Upper lobe of left lung (tissue), 6 donors: ENCODE results near the gene STH. TPM values are rescaled to one million over a fixed set of nuclear protein-coding genes. Genes with fewer than 3 reads are reported as not detected.

ENCODE experiments used
- ATAC-seq, 2 donors: fragments of 200-7000 bp; cut with Tn5 transposase; one replicate each; pipeline ENCODE4 v1.9.1; 2022; ENCODE audit warnings: mild to moderate bottlenecking in 2 of 2, moderate library complexity in 2 of 2; ENCODE audit not compliant: low FRiP score in 2 of 2
- DNase-seq, 2 donors: peaks; one replicate each; pipeline ENCODE4 v3.0.0-alpha.2; 2019 to 2020
- H3K27ac ChIP-seq, 4 donors: fragments of 200-600 bp; sonication (generic); one replicate each; pipeline ENCODE4 v1.5.1; 2016 to 2019
- H3K27me3 ChIP-seq, 4 donors: fragments of 200-600 bp; sonication (generic); one replicate each; pipeline ENCODE4 v1.5.1; 2017 to 2019
- H3K36me3 ChIP-seq, 4 donors: fragments of 200-600 bp; sonication (generic); one replicate each; pipeline ENCODE4 v1.5.1; 2016 to 2019
- H3K4me1 ChIP-seq, 4 donors: fragments of 200-600 bp; sonication (generic); one replicate each; pipeline ENCODE4 v1.5.1; 2018 to 2019
- H3K4me3 ChIP-seq, 4 donors: fragments of 200-600 bp; sonication (generic); one replicate each; pipeline ENCODE4 v1.5.1; 2017 to 2019; ENCODE audit warnings: mild to moderate bottlenecking in 2 of 4, moderate library complexity in 1 of 4
- H3K9me3 ChIP-seq, 4 donors: fragments of 200-600 bp; sonication (generic); one replicate each; pipeline ENCODE4 v1.5.1; 2018 to 2019
- CTCF ChIP-seq, 6 experiments: fragments of 450-650 bp in 4 of 6; fragments of 200-600 bp in 2 of 6; sonication (generic) in 2 of 6; IDR thresholded peaks; one replicate each; pipeline ENCODE4 v1.5.1; 2016 to 2019; ENCODE audit warnings: antibody characterized with exemption in 6 of 6
- EP300 ChIP-seq, 4 donors: sonication (generic); formaldehyde crosslinking; IDR thresholded peaks; one replicate each; pipeline ENCODE4 v1.5.1; 2017; ENCODE audit warnings: antibody characterized with exemption in 4 of 4, control low read depth in 2 of 4
- POLR2A ChIP-seq, 4 donors: fragments of 450-650 bp; IDR thresholded peaks; one replicate each; pipeline ENCODE4 v1.5.1; 2016 to 2017; ENCODE audit warnings: antibody characterized with exemption in 4 of 4, mild to moderate bottlenecking in 2 of 4
- POLR2AphosphoS5 ChIP-seq, 2 donors: sonication (generic); formaldehyde crosslinking; IDR thresholded peaks; one replicate each; pipeline ENCODE4 v1.5.1; 2017; ENCODE audit warnings: antibody characterized with exemption in 2 of 2
- WGBS, 2 donors: methylation state at CpG; one replicate each; pipeline ENCODE4 v1.1.5; 2017 to 2018; 5-methylcytosine and 5-hydroxymethylcytosine counted together
- total RNA-seq, 6 donors: library from RNA; depleted of rRNA in 4 of 6; stranded (reverse); fragments of >200 nt in 4 of 6; gene quantifications; one replicate each; pipeline versions ENCODE4 v1.1.0 to v1.2.1, GENCODE V29; 2016 to 2021
- donor health status: DM: no; HTN: no; CAD: no; lungs with moderate emphysema.
- donor health status: DM: no; HTN: yes; CAD: no; lungs with severe emphysema.

The STH gene
- total RNA-seq, 6 donors from 2014 or later, result not detected

GRCh38 chr17:46033392-46033791, 34.3 kb downstream of the STH start:
- H3K27me3 ChIP-seq, result no peaks in the 10 kb centered on the region
- WGBS, 2 donors, result 91 to 92% methylated on average over 3 of the region's 3 CpGs
- peaks cover 0 to 6% (median 5%) of the 10 kb centered on the region in 4 donors for H3K4me1 ChIP-seq
- no peaks in the 10 kb centered on the region for H3K9me3 ChIP-seq
- peaks cover 50 to 96% (median 75%) of the 10 kb centered on the region in 4 donors for H3K36me3 ChIP-seq
- DNase-seq (no peak), ATAC-seq (no peak)
- no peak overlapping the region for H3K4me3 ChIP-seq
- TF ChIP-seq POLR2AphosphoS5 (IDR thresholded peaks at IDR 0.05), result no peak
- TF ChIP-seq POLR2A (IDR thresholded peaks at IDR 0.05), result no peak
- no peak for TF ChIP-seq CTCF (IDR thresholded peaks at IDR 0.05)
- TF ChIP-seq EP300 (IDR thresholded peaks at IDR 0.05), result no peak
- H3K27ac ChIP-seq, result no peak overlapping the region

DNA sequence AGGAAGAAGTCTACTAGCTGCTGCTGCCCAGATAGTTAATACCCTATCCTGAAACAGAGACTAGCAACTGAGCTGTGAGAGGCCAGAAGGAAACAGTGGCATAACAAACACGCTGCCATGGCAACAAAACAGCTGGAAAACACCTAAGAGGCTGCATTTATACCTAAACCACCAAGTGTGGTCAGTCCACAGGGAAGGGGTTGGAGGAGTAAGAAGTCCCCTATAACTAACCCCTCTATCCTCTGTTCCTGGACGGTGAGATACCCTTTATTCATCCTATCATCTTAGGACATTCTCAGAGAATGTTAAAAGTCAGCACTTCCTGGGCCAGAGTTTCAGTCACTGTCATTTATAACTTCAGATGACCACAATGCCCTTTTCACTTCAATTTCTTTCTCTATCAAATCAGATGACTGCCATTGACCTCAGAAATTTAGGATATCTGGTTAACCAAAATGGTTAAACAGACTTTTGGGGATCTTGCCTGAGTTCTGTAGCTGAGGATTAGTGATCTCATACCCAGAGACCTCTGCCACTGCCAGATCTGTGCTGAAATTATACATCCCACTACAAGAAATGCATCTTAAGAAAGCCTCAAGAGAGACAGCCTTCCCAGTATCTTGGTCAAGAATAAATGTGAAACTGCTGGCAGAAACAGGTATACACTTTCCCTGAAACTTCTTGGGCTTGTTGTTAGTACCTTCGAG, 36.2 kb downstream of the STH start:
- Histone ChIP-seq H3K36me3 (peaks cover 51 to 100% (median 83%) of the 10 kb centered on the region in 4 donors), H3K4me3 (no peak overlapping the region), H3K27ac (peak overlapping the region in 1 of 4 donors; percentile 27), H3K4me1 (peaks cover 0 to 5% (median 0%) of the 10 kb centered on the region in 4 donors), H3K27me3 (no peaks in the 10 kb centered on the region), H3K9me3 (no peaks in the 10 kb centered on the region)
- DNase-seq (no peak), ATAC-seq (no peak)
- no peak for TF ChIP-seq EP300 (IDR thresholded peaks at IDR 0.05)
- TF ChIP-seq POLR2A (IDR thresholded peaks at IDR 0.05), result no peak
- no peak for TF ChIP-seq POLR2AphosphoS5 (IDR thresholded peaks at IDR 0.05)
- no peak for TF ChIP-seq CTCF (IDR thresholded peaks at IDR 0.05)
- WGBS, 2 donors, result 81 to 90% methylated on average over 3 of the region's 3 CpGs

GRCh38 chr17:46036491-46036890, 37.4 kb downstream of the STH start:
- whole genome bisulfite sequencing, 2 donors, result 94 to 96% methylated on average over 6 of the region's 6 CpGs
- TF ChIP-seq CTCF (IDR thresholded peaks at IDR 0.05) (no peak), POLR2A (IDR thresholded peaks at IDR 0.05) (no peak), EP300 (IDR thresholded peaks at IDR 0.05) (no peak), POLR2AphosphoS5 (IDR thresholded peaks at IDR 0.05) (no peak)
- Histone ChIP-seq H3K4me1 (peaks cover 0 to 5% (median 0%) of the 10 kb centered on the region in 4 donors), H3K9me3 (no peaks in the 10 kb centered on the region), H3K4me3 (no peak overlapping the region), H3K27me3 (no peaks in the 10 kb centered on the region), H3K27ac (no peak overlapping the region), H3K36me3 (peaks cover 42 to 93% (median 73%) of the 10 kb centered on the region in 4 donors)
- DNase-seq, result no peak
- ATAC-seq, result no peak

GRCh38 chr17:46037722-46038255, 38.7 kb downstream of the STH start:
- no peaks in the 10 kb centered on the region for H3K9me3 ChIP-seq
- TF ChIP-seq EP300 (IDR thresholded peaks at IDR 0.05) (no peak), POLR2A (IDR thresholded peaks at IDR 0.05) (no peak), POLR2AphosphoS5 (IDR thresholded peaks at IDR 0.05) (no peak), CTCF (IDR thresholded peaks at IDR 0.05) (no peak)
- WGBS, 2 donors, result 61 to 80% methylated on average over 4 of the region's 4 CpGs
- ATAC-seq (no peak), DNase-seq (no peak)
- no peaks in the 10 kb centered on the region for H3K27me3 ChIP-seq
- H3K36me3 ChIP-seq, result peaks cover 31 to 83% (median 62%) of the 10 kb centered on the region in 4 donors
- no peak overlapping the region for H3K4me3 ChIP-seq
- no peak overlapping the region for H3K27ac ChIP-seq
- H3K4me1 ChIP-seq, result peaks cover 0 to 5% (median 0%) of the 10 kb centered on the region in 4 donors
